Neural cell (in vitro differentiated cells): Measurements from ENCODE around the gene VENTX.

ENCODE experiments used
- CTCF ChIP-seq: fragments of 450-650 bp; IDR thresholded peaks from 2 replicates; pipeline ENCODE4 v1.5.1; 2014; ENCODE audit warnings: antibody characterized with exemption, mild to moderate bottlenecking, moderate library complexity; ENCODE audit not compliant: poor library complexity, severe bottlenecking
- EP300 ChIP-seq: fragments of 450-650 bp; conservative IDR thresholded peaks from 2 replicates; pipeline ENCODE4 v1.6.1; 2014; ENCODE audit warnings: antibody characterized with exemption, mild to moderate bottlenecking, moderate library complexity; ENCODE audit not compliant: poor library complexity, severe bottlenecking
- EZH2 ChIP-seq: fragments of 200-600, 300-800 bp; shearing (Covaris generic), sonication (generic); IDR thresholded peaks from 2 replicates; pipeline ENCODE4 v1.6.1; 2014; ENCODE audit warnings: antibody characterized with exemption, low read length, borderline replicate concordance, mild to moderate bottlenecking; ENCODE audit not compliant: insufficient read depth, poor library complexity, severe bottlenecking
- RAD21 ChIP-seq: fragments of 450-650 bp; conservative IDR thresholded peaks from 2 replicates; pipeline ENCODE4 v1.6.1; 2014; ENCODE audit warnings: antibody characterized with exemption, mild to moderate bottlenecking, moderate library complexity
- REST ChIP-seq: IDR thresholded peaks from 2 replicates; pipeline ENCODE4 v1.6.1; 2012; ENCODE audit warnings: borderline replicate concordance

- TF ChIP-seq CTCF (no peak), REST (no peak), EZH2 (no peak), EP300 (no peak), RAD21 (no peak)
Observed at GRCh38 chr10:133201948-133202725, 35.5 kb upstream of the VENTX start.
